Endodermal cell (in vitro differentiated cells): Measurements from ENCODE around the gene LRP1. TPM values are rescaled to one million over a fixed set of nuclear protein-coding genes. Genes with fewer than 3 reads are reported as not detected.

Source experiments
- DNase-seq: peaks from one replicate; pipeline ENCODE4 v3.0.0-alpha.2; 2017
- H3K27ac ChIP-seq: 2 replicates; pipeline ENCODE4 v1.5.1; 2013; ENCODE audit warnings: mild to moderate bottlenecking, low read depth, low read length, moderate library complexity
- H3K27me3 ChIP-seq: 2 replicates; pipeline ENCODE4 v1.6.1; 2013; ENCODE audit warnings: mild to moderate bottlenecking, low read length, moderate library complexity; ENCODE audit not compliant: insufficient read depth, control insufficient read depth, poor library complexity, severe bottlenecking
- H3K36me3 ChIP-seq: 2 replicates; pipeline ENCODE4 v1.7.0; 2013; ENCODE audit warnings: mild to moderate bottlenecking, low read length, moderate library complexity; ENCODE audit not compliant: control insufficient read depth, insufficient read depth
- H3K4me1 ChIP-seq: one replicate; pipeline ENCODE4 v1.7.0; 2013; ENCODE audit warnings: low read length; ENCODE audit not compliant: control insufficient read depth, insufficient read depth
- H3K4me3 ChIP-seq: 2 replicates; pipeline ENCODE4 v1.5.1; 2013; ENCODE audit warnings: mild to moderate bottlenecking, low read length, moderate library complexity
- H3K9ac ChIP-seq: 2 replicates; pipeline ENCODE4 v1.6.1; 2013; ENCODE audit warnings: mild to moderate bottlenecking, low read length, moderate library complexity; ENCODE audit not compliant: poor library complexity, severe bottlenecking; ENCODE audit errors: extremely low read depth
- H3K9me3 ChIP-seq: 2 replicates; pipeline ENCODE4 v1.6.1; 2013; ENCODE audit warnings: mild to moderate bottlenecking, low read length, moderate library complexity; ENCODE audit not compliant: control insufficient read depth
- H3K27ac Mint-ChIP-seq: 2 replicates; pipeline ENCODE4 v1.8.0; 2020; ENCODE audit warnings: mixed read lengths
- H3K27me3 Mint-ChIP-seq: 2 replicates; pipeline ENCODE4 v1.8.0; 2021; ENCODE audit warnings: mild to moderate bottlenecking, mixed read lengths; ENCODE audit not compliant: insufficient read depth
- H3K36me3 Mint-ChIP-seq: 2 replicates; pipeline ENCODE4 v1.8.0; 2020; ENCODE audit warnings: low read depth, mixed read lengths
- H3K4me1 Mint-ChIP-seq: 2 replicates; pipeline ENCODE4 v1.8.0; 2020; ENCODE audit warnings: mixed read lengths
- H3K4me3 Mint-ChIP-seq: 2 replicates; pipeline ENCODE4 v1.8.0; 2020; ENCODE audit warnings: mild to moderate bottlenecking, moderate library complexity, mixed read lengths
- H3K9me3 Mint-ChIP-seq: 2 replicates; pipeline ENCODE4 v1.8.0; 2020; ENCODE audit warnings: mild to moderate bottlenecking, mixed read lengths
- WGBS, 2 experiments: methylation state at CpG; one replicate each; pipeline versions ENCODE4 v1.1.5 to v1.1.7; 2013; ENCODE audit warnings: missing lambda C conversion rate in 2 of 2, mixed read lengths in 1 of 2; ENCODE audit not compliant: insufficient coverage in 1 of 2, insufficient read length in 1 of 2; 5-methylcytosine and 5-hydroxymethylcytosine counted together
- total RNA-seq, 2 donors: library from RNA; stranded (reverse); fragmentation: NEBNext Ultra II Directional in 1 of 2; extraction: Animal tissue kit (Norgen Biotek cat#: 25700) in 1 of 2; gene quantifications; 2 replicates in 1 of 2; 3 replicates in 1 of 2; pipeline ENCODE4 v1.2.1, GENCODE V29; 2021
- TF ChIP-seq, protein P1 (sequence below): fragments of 200-600 bp; sonication (generic); conservative IDR thresholded peaks from 2 replicates; pipeline ENCODE4 v1.5.0; 2021; ENCODE audit warnings: antibody characterized with exemption, mild to moderate bottlenecking

The LRP1 gene
- total RNA-seq, 2 donors from 2014 or later, result 74.5 to 87.7 TPM

DNA sequence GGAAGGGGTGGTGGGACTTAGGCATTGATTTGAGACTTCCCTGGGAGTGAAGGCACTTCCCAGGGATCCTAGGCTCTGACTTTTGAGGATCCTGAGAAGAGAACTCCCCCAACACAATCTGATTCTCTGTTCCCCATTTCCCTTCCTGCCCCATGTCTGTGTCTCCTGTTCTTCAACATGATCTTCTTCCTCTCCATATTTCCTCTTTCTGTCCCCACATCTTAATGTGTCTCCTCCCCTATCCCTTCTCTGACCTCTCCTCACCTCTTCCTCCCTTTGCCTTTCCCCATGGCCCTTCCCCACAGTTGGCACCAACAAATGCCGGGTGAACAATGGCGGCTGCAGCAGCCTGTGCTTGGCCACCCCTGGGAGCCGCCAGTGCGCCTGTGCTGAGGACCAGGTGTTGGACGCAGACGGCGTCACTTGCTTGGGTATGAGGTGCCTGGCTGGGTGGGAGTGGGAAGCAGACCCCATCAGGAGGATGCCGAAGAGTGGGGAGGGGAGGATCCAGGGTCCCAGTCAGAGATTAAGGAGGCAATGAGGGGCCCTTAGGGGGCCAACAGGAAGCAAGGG is 34.4 kb downstream of the LRP1 start:
- peaks cover 38% of the 10 kb centered on the region for H3K36me3 Mint-ChIP-seq
- H3K4me3 Mint-ChIP-seq, result no peak overlapping the region
- H3K27ac ChIP-seq, result no peak overlapping the region
- H3K9ac ChIP-seq, result no peak overlapping the region
- H3K4me3 ChIP-seq, result no peak overlapping the region
- H3K4me1 ChIP-seq, result no peaks in the 10 kb centered on the region
- no peaks in the 10 kb centered on the region for H3K9me3 Mint-ChIP-seq
- H3K27me3 Mint-ChIP-seq, result no peaks in the 10 kb centered on the region
- H3K9me3 ChIP-seq, result no peaks in the 10 kb centered on the region
- TF ChIP-seq, protein P1, sequence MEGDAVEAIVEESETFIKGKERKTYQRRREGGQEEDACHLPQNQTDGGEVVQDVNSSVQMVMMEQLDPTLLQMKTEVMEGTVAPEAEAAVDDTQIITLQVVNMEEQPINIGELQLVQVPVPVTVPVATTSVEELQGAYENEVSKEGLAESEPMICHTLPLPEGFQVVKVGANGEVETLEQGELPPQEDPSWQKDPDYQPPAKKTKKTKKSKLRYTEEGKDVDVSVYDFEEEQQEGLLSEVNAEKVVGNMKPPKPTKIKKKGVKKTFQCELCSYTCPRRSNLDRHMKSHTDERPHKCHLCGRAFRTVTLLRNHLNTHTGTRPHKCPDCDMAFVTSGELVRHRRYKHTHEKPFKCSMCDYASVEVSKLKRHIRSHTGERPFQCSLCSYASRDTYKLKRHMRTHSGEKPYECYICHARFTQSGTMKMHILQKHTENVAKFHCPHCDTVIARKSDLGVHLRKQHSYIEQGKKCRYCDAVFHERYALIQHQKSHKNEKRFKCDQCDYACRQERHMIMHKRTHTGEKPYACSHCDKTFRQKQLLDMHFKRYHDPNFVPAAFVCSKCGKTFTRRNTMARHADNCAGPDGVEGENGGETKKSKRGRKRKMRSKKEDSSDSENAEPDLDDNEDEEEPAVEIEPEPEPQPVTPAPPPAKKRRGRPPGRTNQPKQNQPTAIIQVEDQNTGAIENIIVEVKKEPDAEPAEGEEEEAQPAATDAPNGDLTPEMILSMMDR, result no peak
- H3K36me3 ChIP-seq, result peaks cover 63% of the 10 kb centered on the region
- H3K27ac Mint-ChIP-seq, result no peak overlapping the region
- no peaks in the 10 kb centered on the region for H3K27me3 ChIP-seq
- H3K4me1 Mint-ChIP-seq, result no peaks in the 10 kb centered on the region
- WGBS, 2 experiments, result 96 to 100% methylated on average over 2 to 8 of the region's 8 CpGs
- no peak for DNase-seq

DNA sequence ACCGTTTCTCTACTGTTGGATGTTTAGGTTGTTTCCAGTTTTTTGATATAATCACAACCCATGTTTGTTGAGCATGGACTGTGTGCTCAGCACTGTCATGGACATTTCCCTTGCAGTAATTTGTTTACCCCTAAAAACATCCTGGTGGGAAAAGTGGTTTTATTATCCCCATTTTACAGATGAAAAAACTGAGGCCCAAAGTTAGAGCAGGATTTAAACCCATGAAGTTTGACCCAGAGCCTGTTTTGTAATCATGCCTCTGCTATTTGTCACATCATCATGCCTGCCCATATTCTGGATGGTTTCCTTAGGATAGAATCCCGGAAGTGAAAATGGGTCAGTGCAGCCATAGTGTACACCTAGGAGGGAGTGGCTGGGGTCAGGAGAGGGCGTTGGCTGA is 36.2 kb downstream of the LRP1 start:
- no peaks in the 10 kb centered on the region for H3K27me3 Mint-ChIP-seq
- Histone ChIP-seq H3K4me3 (no peak overlapping the region), H3K36me3 (peaks cover 62% of the 10 kb centered on the region), H3K27me3 (no peaks in the 10 kb centered on the region), H3K27ac (no peak overlapping the region), H3K9me3 (no peaks in the 10 kb centered on the region), H3K4me1 (no peaks in the 10 kb centered on the region), H3K9ac (no peak overlapping the region)
- no peaks in the 10 kb centered on the region for H3K9me3 Mint-ChIP-seq
- H3K27ac Mint-ChIP-seq, result no peak overlapping the region
- no peak overlapping the region for H3K4me3 Mint-ChIP-seq
- TF ChIP-seq, protein P1, result no peak
- no peak for DNase-seq
- H3K4me1 Mint-ChIP-seq, result no peaks in the 10 kb centered on the region
- WGBS, 2 experiments, result 84 to 95% methylated on average over 3 of the region's 3 CpGs
- H3K36me3 Mint-ChIP-seq, result peaks cover 35% of the 10 kb centered on the region

DNA sequence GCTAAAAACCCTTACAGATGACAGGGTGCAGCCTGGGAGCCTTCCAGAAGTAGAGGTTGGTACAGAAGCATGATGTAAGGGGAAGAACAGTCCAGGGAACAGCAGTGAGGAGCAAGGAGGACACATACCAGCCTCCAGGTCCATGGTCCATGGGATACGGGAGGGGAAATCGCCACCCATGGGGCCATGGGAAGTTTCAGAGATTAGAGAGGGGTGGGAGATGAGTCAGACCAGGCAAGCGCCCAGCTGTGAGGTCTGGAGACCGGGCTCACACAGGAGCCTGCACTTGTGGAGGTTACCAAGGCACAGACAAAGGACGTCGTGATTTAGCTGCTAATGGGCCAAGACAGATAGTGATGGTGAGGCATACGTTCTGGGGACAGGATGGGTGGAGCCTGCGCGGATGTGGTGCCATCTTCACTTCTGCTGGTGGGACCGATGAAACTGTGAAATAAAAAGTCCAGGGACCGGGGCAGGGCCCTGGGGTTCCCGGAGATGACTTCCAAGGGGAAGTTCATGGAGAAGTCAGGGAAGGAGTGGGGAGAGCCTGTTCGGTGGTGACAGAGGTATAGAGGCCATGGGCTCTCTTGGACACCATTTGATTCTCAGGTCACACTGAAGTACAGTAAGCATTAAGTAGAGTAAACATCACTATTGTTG is 36.8 kb downstream of the LRP1 start:
- no peaks in the 10 kb centered on the region for H3K27me3 ChIP-seq
- WGBS, 2 experiments, result 91 to 92% methylated on average over 13 of the region's 13 CpGs
- peaks cover 40% of the 10 kb centered on the region for H3K36me3 Mint-ChIP-seq
- no peak overlapping the region for H3K27ac ChIP-seq
- H3K9ac ChIP-seq, result no peak overlapping the region
- H3K27me3 Mint-ChIP-seq, result no peaks in the 10 kb centered on the region
- H3K4me1 Mint-ChIP-seq, result no peaks in the 10 kb centered on the region
- H3K4me1 ChIP-seq, result no peaks in the 10 kb centered on the region
- peaks cover 64% of the 10 kb centered on the region for H3K36me3 ChIP-seq
- DNase-seq, result peak; percentile 72
- H3K4me3 Mint-ChIP-seq, result no peak overlapping the region
- no peaks in the 10 kb centered on the region for H3K9me3 Mint-ChIP-seq
- no peak overlapping the region for H3K27ac Mint-ChIP-seq
- TF ChIP-seq, protein P1, result no peak
- no peak overlapping the region for H3K4me3 ChIP-seq
- H3K9me3 ChIP-seq, result no peaks in the 10 kb centered on the region
